ENCODE data around the gene SBNO2. TPM values are rescaled to one million over a fixed set of nuclear protein-coding genes. Genes with fewer than 3 reads are reported as not detected.
"Not testable (repeated sequence)": the region's sequence is repeated elsewhere in the genome, so short reads cannot be mapped to it uniquely, and the experiment has no call there.

Gene SBNO2
- polyA plus RNA-seq, 4 donors = 15.2 to 22.8 (median 20.1) TPM

DNA sequence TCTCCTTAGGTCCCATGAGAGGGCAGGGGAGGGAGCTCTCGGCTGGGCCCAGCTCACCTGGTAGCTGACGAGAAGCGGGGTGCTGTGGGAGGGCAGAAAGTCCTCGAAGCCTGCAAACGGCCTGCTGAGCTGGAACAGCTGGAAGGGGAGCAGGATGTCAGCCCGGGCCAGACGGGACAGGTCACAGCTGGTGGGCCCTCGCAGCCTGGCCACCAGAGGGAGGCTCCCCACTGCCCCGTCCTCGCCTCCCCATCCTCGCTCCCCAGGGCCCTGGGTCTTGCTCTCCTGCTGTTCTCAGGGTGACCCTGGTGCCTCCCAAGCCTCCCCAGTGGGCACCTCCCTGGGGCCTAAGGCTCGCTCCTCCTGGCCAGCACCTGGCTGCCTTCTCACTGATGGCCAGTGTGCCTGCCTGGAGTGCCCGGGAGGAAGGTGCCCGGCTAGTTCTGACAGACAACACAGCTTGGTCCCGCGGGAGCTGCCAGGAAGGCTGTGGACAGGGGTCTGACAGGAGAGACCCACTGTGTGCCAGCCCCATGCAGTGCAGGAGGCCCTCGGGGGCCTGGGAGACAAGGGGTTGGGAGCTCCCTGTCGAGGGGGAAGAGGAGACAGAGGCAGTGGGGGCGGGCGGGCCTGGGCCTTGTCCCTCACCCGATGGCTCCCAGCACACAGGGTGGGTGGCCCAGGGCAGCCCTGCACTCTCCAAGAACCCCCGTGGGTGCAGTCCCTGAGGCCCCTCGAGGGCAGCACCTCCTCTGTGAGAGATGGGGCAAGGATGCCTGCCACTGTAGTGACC, 50.0 kb downstream of the SBNO2 start:
- DNase-seq (ENCODE audit: low read depth in 4 of 4, low spot score in 2 of 4) = no peak

DNA sequence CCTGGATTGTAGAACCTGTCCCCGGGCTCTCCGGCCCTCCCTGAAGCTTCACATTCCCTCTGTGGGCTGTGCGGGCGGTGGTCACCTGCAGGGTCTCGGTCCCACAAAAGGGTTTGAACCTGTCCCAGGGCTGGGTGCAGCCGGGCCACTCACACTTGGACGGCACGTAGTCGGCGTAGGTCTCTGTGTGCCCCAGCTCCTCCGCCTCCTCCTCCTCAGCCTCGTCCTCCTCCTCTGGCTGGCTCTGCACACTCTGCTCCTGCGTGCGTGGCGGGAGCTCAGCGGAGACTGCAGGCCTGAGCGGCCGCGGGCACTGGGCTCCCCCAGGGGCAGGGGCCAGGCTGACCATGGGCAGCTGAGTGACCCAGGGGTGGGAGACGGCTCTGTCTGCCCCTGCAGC, 50.7 kb downstream of the SBNO2 start:
- no peak for DNase-seq (ENCODE audit: low read depth in 4 of 4, low spot score in 2 of 4)

DNA sequence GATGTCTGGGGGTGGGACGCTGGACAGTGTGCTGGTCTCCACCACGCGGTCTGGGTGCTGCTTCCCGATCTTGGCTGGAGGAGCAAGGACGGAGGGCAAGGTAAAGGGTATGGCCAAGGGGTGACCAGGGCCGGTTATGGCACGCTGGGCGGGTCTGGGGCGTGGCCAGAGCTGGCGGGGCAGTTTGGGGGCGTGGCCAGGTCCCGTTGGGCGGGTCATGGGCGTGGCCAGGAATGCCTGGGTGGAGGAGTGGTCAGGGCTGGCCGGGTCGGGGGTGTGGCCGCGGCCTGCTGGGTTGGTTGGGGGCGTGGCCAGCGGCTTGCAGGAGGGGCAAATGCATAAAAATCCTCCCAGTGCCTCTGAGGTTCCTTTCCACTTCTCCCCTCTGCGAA, 51.1 kb downstream of the SBNO2 start:
- DNase-seq (ENCODE audit: low read depth in 4 of 4, low spot score in 2 of 4) = no peak

DNA sequence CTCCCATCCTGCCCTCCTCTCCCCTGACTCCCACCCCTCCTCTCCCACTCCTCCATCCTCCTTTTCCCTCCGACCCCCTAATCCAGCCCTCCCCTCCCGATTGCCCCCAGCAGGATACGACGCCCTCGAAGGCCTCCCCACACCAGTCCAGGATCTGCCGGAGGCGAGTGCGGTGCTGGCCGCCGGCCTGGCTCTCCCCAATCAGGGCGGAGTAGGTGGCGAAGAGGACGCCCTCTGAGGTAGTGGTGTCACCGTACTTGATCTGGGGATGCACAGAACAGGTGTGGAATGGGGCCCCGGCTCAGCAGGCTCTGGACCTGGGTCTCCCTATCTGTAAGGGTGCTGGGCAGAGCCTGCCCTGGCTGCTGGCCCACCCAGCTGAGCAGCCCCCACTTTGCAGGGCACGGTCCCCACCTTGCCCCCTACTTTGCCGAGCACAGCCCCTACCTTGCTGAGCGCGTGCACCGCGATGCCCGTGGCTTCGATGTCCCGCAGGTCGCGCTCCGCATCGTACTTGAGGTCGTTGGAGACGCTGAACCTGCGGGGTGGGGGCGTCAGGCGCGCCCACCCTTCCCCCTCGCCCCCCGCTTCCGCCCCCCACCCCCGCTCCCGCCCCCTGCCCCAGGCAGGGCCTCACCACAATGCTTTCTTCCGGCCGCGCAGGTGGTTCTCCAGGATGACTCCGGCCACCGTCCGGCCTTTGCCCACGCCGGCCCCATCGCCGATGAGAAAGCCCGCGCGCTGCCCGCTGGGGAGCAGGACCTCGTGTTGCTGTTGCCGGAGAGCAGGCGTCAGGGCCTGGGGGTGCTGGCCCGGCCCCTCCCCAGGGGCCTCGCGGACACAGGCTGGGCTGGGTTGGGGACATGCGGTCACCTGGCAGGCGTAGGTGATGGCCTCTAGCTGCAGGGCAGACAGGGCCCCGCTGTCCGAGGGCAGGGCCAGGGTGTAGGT, 51.8 kb downstream of the SBNO2 start:
- DNase-seq (ENCODE audit: low read depth in 4 of 4, low spot score in 2 of 4) = no peak

DNA sequence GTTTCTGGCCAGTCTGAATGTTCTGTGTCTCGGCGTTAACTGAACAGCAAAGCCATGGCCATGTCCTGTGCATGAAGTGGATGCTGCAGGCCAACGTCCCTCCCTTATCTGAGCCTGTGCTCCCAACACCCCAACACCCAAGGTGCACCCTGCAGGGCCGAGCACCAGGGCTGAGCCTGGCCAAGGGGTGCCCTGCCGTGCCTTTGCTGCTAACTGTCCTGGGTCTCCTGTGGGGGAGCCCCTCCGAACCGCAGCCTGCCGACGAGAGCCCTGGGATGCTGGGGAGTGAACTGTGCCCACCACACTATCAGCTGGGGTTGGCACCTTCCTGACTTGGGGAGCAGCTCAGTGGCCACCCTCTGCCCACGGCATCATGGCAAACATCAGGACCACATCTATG, 52.7 kb downstream of the SBNO2 start:
- no peak for DNase-seq (ENCODE audit: low read depth in 4 of 4, low spot score in 2 of 4)

DNA sequence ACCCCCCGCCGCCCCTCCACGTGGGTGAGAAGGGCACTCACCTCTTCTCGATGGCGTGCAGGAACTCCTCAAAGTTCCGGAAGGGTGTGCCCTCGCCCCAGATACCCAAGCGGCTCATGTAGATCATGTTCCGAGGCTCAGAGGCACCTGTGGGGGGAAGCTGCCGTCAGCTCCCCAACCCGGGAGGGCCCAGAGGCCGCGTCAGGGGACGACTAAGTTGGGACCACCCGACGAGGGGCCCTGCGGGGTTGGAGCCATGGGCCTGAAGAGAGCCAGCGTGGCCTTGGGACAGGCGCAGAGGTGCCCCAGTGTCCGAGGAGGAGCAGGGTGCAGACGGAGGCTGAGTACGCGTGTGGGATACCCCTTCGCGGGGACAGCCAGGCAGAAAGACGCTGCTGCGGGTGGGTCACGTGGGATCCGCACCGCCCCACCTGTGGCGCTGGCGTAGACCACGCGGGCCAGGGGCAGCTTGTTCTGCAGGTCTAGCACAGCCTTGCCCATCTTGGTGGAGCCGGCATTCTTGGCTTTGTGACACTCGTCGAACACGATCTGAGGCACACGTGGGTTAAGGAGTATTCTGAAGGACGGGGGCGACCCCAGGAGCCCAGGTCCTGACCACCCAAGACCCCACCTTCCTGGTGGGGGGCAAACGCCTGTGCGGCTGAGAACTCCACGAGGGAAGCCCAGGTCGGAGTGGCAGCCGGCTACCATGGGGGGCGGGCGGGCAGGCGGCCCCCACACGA, 54.4 kb downstream of the SBNO2 start:
- DNase-seq (ENCODE audit: low read depth in 4 of 4, low spot score in 2 of 4) = no peak

DNA sequence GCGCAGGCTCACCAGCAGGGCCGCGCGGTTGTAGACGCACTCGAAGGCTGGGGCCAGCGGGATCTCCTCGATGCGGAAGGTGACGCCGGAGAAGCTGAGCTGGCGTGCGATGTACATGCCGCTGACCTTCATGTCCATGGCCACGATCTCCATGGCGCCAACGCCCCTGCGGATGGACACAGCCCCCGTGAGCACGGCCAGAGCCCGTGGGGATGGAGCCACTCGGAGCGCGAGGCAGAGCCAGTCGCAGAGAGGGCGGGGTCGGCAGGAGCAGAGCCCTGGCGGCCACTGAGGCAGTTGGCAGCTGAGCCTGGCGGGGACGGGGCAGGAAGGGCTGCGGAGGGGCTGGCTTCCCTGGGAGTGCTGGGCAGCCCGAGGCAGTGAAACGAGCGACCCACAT, 55.1 kb downstream of the SBNO2 start:
- DNase-seq (ENCODE audit: low read depth in 4 of 4, low spot score in 2 of 4) = no peak

DNA sequence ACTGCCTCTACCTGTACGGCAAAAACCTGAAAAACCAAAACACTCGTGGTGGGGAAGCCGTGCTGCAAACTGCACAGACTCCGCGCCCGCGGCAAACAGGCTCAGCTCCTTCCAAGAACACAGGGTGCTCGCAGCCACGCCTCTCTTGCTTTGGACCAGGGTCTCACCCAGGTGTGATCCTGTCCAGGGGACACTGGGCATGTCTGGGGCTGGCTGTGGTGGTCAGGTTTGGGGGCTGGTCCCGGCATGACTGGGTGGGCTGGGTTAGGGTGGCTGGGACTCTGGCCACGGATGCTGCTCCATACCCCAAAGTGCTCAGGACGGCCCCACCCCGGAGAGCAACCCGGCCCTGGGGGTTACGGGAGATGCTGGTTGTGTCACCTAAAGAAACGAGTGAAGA, 56.4 kb downstream of the SBNO2 start:
- DNase-seq (ENCODE audit: low read depth in 4 of 4, low spot score in 2 of 4) = no peak

DNA sequence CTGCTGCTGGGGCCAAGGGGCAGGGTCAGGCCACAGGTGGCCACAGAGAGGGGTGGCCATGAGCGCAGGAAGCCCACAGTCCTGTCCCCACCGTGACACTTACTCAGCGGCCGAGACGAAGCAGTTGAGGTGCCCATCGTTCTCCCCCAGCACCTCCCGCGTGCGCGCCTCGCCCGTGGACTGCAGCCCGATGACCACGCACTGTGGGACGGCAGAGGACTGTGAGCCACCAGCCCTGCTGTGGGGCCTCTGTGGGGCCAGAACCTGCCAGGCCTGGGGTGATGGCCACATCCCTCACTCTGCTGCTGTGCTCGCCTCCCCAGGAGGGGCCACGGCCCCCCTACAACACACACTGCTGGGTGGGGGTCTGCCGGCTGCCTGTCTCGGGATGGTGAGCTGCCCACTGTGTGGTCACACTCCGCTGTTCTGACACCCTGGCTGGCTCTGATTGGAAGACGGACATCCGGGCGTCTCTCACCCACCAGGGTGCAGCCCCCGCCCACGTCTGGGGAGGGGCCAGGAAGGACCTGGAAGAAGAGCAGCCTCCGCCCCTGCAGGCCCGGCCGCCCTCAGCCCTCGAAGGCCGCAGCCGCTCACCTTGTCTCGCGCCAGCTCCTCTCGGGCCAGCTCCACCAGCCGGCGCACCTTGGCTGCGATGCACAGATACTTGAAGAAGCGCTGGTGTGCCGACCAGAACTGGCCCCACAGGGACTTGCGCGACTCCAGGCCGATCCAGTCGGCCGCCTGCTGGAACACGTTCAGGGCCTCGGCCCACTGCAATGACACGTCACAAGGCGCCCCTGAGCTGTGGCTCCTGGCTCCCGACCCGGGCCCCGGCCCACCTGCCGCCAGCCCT, 57.1 kb downstream of the SBNO2 start:
- no peak for DNase-seq (ENCODE audit: low read depth in 4 of 4, low spot score in 2 of 4)

DNA sequence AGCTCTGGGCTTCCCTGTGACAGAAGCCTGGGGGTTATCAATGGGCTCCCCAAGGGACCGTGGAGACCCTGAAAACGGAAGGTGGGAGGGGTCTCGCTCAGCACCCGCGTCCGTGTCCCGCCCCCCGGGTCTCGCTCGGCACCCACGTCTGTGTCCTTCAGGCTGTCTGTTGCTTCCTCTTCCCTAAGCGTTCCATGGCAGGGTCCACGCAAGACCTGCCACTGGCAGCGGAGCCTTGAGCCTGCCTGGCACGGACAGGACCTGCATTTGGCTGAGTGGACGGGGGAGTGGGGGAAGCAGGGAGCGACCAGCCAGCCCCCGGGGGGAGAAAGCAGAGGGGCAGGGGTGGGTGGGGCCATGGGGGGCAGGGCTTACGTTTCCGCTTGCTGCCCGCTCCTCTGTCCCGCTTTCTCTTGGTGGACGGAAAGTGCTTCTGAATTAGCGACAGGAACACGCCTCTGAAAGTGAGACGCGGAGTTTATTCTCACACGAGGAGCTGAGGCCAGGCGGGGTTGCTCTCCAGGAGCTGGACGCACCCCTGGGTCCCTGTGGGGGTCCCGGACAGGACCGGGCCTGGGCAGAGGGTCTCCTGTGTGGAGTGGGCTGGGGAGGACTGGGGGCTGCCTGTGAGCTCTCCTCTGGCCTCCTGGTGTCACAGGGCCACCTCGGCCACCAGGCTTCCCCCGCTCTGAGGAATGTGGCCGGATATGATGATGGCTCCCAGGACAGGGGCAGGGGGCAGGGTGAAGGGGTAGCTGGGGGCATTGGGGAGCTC, 58.2 kb downstream of the SBNO2 start:
- no peak for DNase-seq (ENCODE audit: low read depth in 4 of 4, low spot score in 2 of 4)

DNA sequence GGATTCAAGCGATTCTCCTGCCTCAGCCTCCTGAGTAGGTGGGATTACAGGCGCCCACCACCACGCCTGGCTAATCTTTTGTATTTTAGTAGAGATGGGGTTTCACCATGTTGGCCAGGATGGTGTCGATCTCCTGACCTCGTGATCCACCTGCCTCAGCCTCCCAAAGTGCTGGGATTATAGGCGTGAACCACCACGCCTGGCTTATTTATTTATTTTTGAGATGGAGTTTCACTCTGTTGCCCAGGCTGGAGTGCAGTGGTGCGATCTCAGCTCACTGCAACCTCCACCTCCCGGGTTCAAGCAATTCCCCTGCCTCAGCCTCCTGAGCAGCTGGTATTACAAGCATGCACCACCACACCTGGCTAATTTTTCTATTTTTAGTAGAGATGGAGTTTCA, 59.3 kb downstream of the SBNO2 start:
- DNase-seq (ENCODE audit: low read depth in 4 of 4, low spot score in 2 of 4) = not testable (repeated sequence)

DNA sequence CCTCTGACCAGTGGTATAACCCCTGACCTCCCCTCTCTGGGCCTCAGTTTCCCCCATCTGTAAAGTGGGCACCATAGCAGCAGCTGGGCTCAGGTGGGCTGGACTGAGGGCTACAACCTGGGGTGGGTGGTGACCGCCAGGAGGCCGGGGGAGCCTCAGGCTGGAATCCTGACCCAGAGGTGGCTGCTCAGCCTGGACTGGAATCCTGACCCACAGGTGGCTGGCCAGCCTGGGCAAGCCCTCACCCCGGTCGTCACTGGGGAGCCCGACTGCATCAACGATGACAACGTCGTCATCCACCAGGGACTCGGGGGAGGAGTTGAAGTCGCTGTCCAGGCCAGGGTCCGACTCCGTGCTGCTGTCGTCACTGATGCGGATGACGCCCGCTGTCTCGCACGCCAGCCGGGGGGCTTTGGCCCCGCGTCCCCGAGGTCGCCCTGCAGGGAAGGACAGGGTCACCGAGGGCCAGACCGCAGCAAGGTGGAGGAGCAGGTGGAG, 60.0 kb downstream of the SBNO2 start:
- DNase-seq (ENCODE audit: low read depth in 4 of 4, low spot score in 2 of 4) = no peak

DNA sequence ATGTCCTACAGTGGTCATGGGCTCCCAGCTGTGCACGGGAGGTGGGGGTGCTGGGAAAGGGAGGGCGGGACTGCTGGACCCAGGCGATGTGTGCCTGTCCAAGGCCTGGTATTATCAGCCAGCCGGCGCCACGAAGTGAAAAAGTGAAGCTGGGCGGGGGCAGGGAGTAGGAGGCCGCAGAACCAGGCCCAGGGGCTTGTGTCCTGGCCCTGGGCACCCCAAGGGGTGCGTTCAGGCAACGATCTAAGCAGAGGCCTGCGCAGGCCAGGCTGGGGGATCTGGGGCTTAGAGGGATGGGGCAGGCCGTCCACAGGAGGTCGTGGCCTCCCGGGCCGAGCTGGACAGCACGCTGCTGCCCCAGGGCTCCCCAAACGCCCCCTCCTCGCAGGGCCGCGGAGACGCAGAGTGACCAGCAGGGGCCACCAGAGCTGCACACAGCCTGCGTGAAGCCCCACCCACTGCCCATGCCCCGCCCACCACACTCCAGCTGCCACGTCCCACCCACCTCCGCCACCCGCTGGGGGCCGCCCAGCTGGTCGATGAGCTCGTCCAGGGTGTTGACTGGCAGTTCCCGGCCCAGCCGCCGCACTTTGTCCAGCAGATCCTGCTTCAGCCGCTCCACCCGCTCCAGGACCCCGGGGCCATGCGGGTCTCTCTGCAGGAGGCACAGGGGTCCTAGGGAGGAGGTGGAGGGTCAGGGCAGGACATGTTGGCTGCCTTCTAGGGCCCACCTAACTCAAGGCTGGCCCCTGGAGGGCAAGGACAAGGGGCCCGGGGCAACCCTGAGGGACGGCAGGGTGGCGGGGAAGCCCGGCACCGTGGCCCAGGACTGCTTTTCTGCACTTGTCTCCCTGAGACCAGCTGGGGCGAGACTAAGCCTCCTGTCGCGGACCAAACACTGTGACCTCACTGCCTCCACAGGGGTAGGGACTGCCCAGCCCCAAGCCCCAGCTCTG, 60.8 kb downstream of the SBNO2 start:
- DNase-seq (ENCODE audit: low read depth in 4 of 4, low spot score in 2 of 4) = peak in 2 of 4 donors; percentile 80 to 82

DNA sequence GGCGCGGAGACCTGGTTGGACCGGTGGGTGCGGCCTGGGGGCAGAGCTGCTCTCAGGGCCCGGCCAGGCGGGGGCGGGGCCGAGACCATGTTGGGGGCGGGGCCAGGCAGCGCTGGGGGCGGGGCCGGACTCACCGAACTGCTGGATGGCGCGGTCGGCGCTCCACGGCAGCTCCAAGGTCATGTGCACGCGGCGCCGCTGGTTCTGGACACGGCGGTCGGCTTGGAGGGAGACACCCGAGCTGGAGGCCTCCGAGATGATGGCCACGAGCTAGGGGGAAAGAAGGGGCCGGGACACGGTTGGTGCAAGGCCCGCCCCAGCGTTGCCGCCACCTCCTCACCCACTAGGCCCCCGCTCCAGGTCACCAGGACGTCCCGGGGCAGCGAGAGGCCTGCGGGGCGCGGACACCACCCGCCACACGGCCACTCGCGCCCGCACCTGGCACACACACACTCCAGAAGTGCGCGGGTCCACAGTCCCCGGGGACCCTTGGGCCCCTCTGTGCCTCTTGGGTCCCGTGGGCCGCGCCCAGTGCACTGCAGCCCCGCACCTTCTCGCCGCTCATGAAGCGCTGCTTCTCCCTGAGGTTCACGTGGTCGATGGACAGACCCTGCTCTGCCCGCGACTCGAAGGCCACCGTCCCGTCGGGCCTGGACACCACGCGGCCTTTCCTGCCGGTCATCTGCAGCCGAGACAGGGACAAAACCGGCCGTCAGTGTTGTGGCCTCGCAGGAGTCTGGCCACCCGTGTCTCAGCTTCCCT, 61.6 kb downstream of the SBNO2 start:
- DNase-seq (ENCODE audit: low read depth in 4 of 4, low spot score in 2 of 4) = no peak

DNA sequence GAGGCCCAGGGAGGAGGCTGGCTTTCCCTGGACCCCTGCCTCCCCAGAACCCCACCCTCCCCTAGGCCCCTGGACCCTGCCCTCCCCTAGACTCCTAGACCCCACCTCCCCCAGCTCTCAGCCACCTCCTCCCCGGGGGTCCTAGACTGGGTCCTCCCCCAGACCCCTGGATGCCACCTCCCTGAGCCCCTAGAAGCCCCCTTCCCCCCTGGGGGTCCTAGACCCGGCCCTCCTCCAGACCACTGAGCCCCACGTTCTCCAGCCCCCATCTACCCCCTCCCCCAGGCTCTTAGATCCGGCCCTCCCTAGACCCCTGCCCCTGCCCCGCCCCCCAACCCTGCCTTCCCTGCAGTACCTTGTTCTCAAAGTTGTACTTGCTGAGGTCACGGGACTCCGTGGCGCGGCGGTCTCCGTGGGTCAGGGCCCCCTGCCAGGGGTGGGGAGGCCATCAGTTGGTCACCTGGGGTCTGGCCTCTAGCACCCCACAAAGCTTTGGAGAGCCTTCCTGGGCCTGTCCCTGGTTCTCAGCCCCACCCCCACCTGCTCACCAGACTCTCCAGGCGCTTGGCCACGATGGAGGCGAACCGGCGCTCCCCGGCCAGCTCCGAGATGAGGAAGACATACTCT, 62.3 kb downstream of the SBNO2 start:
- DNase-seq (ENCODE audit: low read depth in 4 of 4, low spot score in 2 of 4) = no peak

DNA sequence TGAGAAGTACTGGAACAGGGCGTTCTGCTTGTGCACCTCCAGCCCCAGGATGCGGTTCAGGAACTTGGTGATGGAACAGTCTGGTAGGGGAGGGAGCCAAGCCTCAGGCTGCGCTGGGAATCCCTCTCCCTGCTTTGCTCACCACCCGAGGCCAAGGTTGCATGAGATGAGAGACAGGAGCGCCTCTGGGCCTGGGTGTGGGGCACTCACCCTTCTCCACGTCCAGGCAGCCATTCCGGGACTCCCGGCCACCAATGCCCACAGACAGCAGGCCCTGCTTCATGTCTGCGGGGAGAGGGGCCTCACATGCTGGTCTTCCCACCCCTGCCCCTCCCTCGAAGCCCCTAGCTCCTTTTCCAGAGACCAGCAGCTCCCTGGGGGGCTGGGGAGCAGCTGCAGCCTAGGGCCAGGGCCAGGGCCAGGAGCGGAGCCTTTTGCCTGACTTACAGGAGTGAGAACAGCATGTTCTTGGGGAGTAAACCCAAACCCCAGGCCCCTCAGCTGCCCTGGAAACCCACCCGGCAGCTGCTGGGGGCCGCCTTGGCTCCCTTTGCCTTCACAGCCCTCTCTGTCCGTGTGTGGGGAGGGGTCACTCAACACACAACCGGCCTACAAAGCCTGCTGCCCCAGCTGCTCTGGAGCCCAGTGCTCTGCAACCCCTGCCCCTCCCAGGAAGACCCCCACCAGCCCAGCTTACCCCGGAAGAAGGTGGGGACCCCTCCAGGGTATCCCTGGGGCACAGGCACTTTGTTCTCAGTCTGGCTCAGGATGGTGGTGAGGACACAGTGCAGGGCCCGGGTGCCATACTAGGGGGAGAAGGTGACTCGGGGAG, 63.0 kb downstream of the SBNO2 start:
- DNase-seq (ENCODE audit: low read depth in 4 of 4, low spot score in 2 of 4) = no peak
